GM12801 (cell line): ENCODE results near the gene CORO2A.

Experiments used
- CTCF ChIP-seq: IDR thresholded peaks from one replicate; pipeline ENCODE4 v1.5.1; 2011; ENCODE audit warnings: control low read depth; ENCODE audit not compliant: insufficient read length; ENCODE audit errors: extremely low read depth

The CORO2A gene

GRCh38 chr9:98134702-98135557, 57.5 kb downstream of the CORO2A start:
- no peak for TF ChIP-seq CTCF

- TF ChIP-seq CTCF = no peak
These were observed 59.4 kb downstream of the CORO2A start for GRCh38 chr9:98132806-98133631.

- no peak for TF ChIP-seq CTCF
These were observed 60.3 kb downstream of the CORO2A start for GRCh38 chr9:98132158-98132557.

- no peak for TF ChIP-seq CTCF
These were observed 61.7 kb downstream of the CORO2A start for GRCh38 chr9:98130576-98131228.

GRCh38 chr9:98129451-98129881, 63.0 kb downstream of the CORO2A start:
- no peak for TF ChIP-seq CTCF

GRCh38 chr9:98128316-98128715, 64.1 kb downstream of the CORO2A start:
- no peak for TF ChIP-seq CTCF

GRCh38 chr9:98127226-98127625, 65.2 kb downstream of the CORO2A start:
- no peak for TF ChIP-seq CTCF
